GM23338 (cell line): Measurements from ENCODE around the gene ZNF644. TPM values are rescaled to one million over a fixed set of nuclear protein-coding genes. Genes with fewer than 3 reads are reported as not detected.

ENCODE experiments used
- ATAC-seq: fragments of 200-7000 bp; cut with Tn5 transposase; 3 replicates; pipeline ENCODE4 v1.9.1; 2020
- DNase-seq: peaks from one replicate; pipeline ENCODE4 v3.0.0-alpha.2; 2015; ENCODE audit warnings: low spot score
- H2AFZ ChIP-seq: fragments of 200-600 bp; sonication (generic); 2 replicates; pipeline ENCODE4 v1.8.0; 2016; ENCODE audit warnings: antibody characterized with exemption, mild to moderate bottlenecking, moderate library complexity
- H3F3A ChIP-seq: fragments of 200-600 bp; sonication (generic); replicated peaks from 2 replicates; pipeline ENCODE4 v1.8.0; 2017; ENCODE audit warnings: antibody characterized with exemption, mixed run types, low read depth
- H3K27ac ChIP-seq: fragments of 200-600 bp; sonication (generic); 2 replicates; pipeline ENCODE4 v1.6.1; 2016; ENCODE audit warnings: low read depth
- H3K27me3 ChIP-seq: fragments of 200-600 bp; sonication (generic); 2 replicates; pipeline ENCODE4 v1.8.0; 2016; ENCODE audit warnings: mild to moderate bottlenecking, mixed run types, moderate library complexity; ENCODE audit not compliant: insufficient read depth
- H3K36me3 ChIP-seq: fragments of 200-600 bp; sonication (generic); 2 replicates; pipeline ENCODE4 v1.8.0; 2016; ENCODE audit warnings: mild to moderate bottlenecking; ENCODE audit not compliant: insufficient read depth
- H3K4me1 ChIP-seq: fragments of 200-600 bp; sonication (generic); 2 replicates; pipeline ENCODE4 v1.8.0; 2016; ENCODE audit warnings: mild to moderate bottlenecking, moderate library complexity; ENCODE audit not compliant: insufficient read depth
- H3K4me2 ChIP-seq: fragments of 200-600 bp; sonication (generic); 2 replicates; pipeline ENCODE4 v1.7.1; 2017; ENCODE audit warnings: mixed run types
- H3K4me3 ChIP-seq: fragments of 200-600 bp; sonication (generic); 2 replicates; pipeline ENCODE4 v1.6.1; 2016; ENCODE audit warnings: mixed run types
- H3K79me2 ChIP-seq: fragments of 200-600 bp; sonication (generic); replicated peaks from 2 replicates; pipeline ENCODE4 v1.8.0; 2017; ENCODE audit warnings: mild to moderate bottlenecking; ENCODE audit not compliant: insufficient read depth
- H3K9me2 ChIP-seq: fragments of 200-600 bp; sonication (generic); 2 replicates; pipeline ENCODE4 v1.8.0; 2017; ENCODE audit not compliant: insufficient read depth
- H4K20me1 ChIP-seq: fragments of 200-600 bp; sonication (generic); replicated peaks from 2 replicates; pipeline ENCODE4 v1.8.0; 2017; ENCODE audit warnings: mild to moderate bottlenecking; ENCODE audit not compliant: insufficient read depth
- H3K27ac Mint-ChIP-seq: 2 replicates; pipeline ENCODE4 v1.8.0; 2020; ENCODE audit warnings: inconsistent platforms, mild to moderate bottlenecking, moderate library complexity, mixed read lengths
- H3K27me3 Mint-ChIP-seq: 3 replicates; pipeline ENCODE4 v1.8.0; 2022; ENCODE audit warnings: low read depth, mild to moderate bottlenecking, moderate library complexity, mixed read lengths, inconsistent platforms; ENCODE audit not compliant: insufficient read depth, poor library complexity
- H3K36me3 Mint-ChIP-seq: 3 replicates; pipeline ENCODE4 v1.8.0; 2021; ENCODE audit warnings: low read depth, mild to moderate bottlenecking, inconsistent platforms, moderate library complexity, mixed read lengths
- H3K4me1 Mint-ChIP-seq: 3 replicates; pipeline ENCODE4 v1.8.0; 2020; ENCODE audit warnings: mild to moderate bottlenecking, inconsistent platforms, mixed read lengths
- H3K4me3 Mint-ChIP-seq: 3 replicates; pipeline ENCODE4 v1.8.0; 2021; ENCODE audit warnings: moderate library complexity, mild to moderate bottlenecking, inconsistent platforms, mixed read lengths
- H3K9me3 Mint-ChIP-seq: 3 replicates; pipeline ENCODE4 v1.8.0; 2020; ENCODE audit warnings: moderate library complexity, mild to moderate bottlenecking, inconsistent platforms, mixed read lengths
- CTCF ChIP-seq, 2 experiments: fragments of 200-600 bp in 1 of 2; sonication (generic) in 1 of 2; conservative IDR thresholded peaks; 2 replicates each; pipeline versions ENCODE4 v1.5.1 to v1.6.1; 2016 to 2017; ENCODE audit warnings: antibody characterized with exemption in 2 of 2, low read depth in 2 of 2, mild to moderate bottlenecking in 2 of 2, moderate library complexity in 1 of 2
- EZH2 ChIP-seq: fragments of 200-600 bp; sonication (generic); IDR thresholded peaks from one replicate; pipeline ENCODE4 v1.8.0; 2017; ENCODE audit warnings: antibody characterized with exemption, mild to moderate bottlenecking, low read depth; ENCODE audit not compliant: unreplicated experiment
- EZH2phosphoT487 ChIP-seq: fragments of 200-600 bp; sonication (generic); IDR thresholded peaks from one replicate; pipeline ENCODE4 v1.8.1; 2018; ENCODE audit warnings: antibody characterized with exemption; ENCODE audit not compliant: unreplicated experiment
- JUNB ChIP-seq: IDR thresholded peaks from one replicate; pipeline ENCODE4 v1.6.1; 2016; ENCODE audit warnings: antibody characterized with exemption; ENCODE audit not compliant: unreplicated experiment
- NANOG ChIP-seq: IDR thresholded peaks from 2 replicates; pipeline ENCODE4 v1.6.1; 2016; ENCODE audit warnings: antibody characterized with exemption, borderline replicate concordance
- POLR2AphosphoS5 ChIP-seq: IDR thresholded peaks from 2 replicates; pipeline ENCODE4 v1.6.1; 2016; ENCODE audit warnings: antibody characterized with exemption, low read depth
- ZNF331 ChIP-seq: fragments of 250-450 bp; sonication (Bioruptor Pico); IDR thresholded peaks from 2 replicates; pipeline ENCODE4 v1.5.0; 2020; ENCODE audit warnings: low read depth, mild to moderate bottlenecking, moderate library complexity
- ZNF462 ChIP-seq: fragments of 250-450 bp; sonication (Bioruptor Pico); IDR thresholded peaks from 2 replicates; pipeline ENCODE4 v1.5.0; 2020; ENCODE audit warnings: mild to moderate bottlenecking, moderate library complexity
- polyA plus RNA-seq: library from polyadenylated mRNA; unstranded; fragments of >200 nt; fragmentation: Nextera tagmentation; extraction: Ambion mirVana; gene quantifications from 2 replicates; pipeline ENCODE4 v1.2.1, GENCODE V29; 2016
- total RNA-seq: library from RNA; depleted of rRNA; stranded (reverse); fragments of >200 nt; shearing (Covaris generic); gene quantifications from 2 replicates; pipeline ENCODE4 v1.2.3, GENCODE V29; 2014
- TF ChIP-seq, protein P1 (sequence below): IDR thresholded peaks from one replicate; pipeline ENCODE4 v1.6.1; 2018; ENCODE audit warnings: antibody characterized with exemption; ENCODE audit not compliant: unreplicated experiment

ZNF644 gene
- total and polyA plus RNA-seq, 2 experiments from 2014 or later, result 101 to 103 TPM

DNA sequence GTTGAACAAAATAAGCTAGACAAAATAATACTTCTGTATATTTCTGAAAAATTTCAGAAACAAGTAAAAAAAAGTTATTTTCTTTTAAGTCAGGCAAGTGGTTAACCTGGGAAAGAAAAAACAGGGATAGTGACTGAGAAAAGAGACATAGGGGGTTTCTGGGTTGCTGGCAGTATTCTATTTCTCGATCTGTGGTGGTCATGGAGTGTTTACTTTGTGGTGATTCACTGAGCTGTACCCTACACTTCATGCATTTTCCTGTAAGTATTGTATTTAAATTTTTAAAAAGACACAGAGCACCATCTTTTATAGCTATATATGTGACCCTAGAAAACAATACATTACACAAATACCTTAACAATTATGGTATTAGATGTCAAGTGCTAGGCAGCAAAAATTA lies 58.2 kb downstream of the ZNF644 start:
- Histone ChIP-seq H3K4me1 (peaks cover 16% of the 10 kb centered on the region), H3K4me3 (no peak overlapping the region), H3K36me3 (no peaks in the 10 kb centered on the region), H3K79me2 (peaks cover 97% of the 10 kb centered on the region), H4K20me1 (peaks cover 48% of the 10 kb centered on the region), H2AFZ (no peak overlapping the region), H3F3A (peaks cover 2% of the 10 kb centered on the region; the same call in 1 of the 2 replicates), H3K27ac (no peak overlapping the region), H3K9me2 (no peaks in the 10 kb centered on the region), H3K27me3 (no peaks in the 10 kb centered on the region), H3K4me2 (no peak overlapping the region)
- H3K4me3 Mint-ChIP-seq, result no peak overlapping the region
- no peak for TF ChIP-seq JUNB
- no peak for TF ChIP-seq ZNF331
- TF ChIP-seq, protein P1, sequence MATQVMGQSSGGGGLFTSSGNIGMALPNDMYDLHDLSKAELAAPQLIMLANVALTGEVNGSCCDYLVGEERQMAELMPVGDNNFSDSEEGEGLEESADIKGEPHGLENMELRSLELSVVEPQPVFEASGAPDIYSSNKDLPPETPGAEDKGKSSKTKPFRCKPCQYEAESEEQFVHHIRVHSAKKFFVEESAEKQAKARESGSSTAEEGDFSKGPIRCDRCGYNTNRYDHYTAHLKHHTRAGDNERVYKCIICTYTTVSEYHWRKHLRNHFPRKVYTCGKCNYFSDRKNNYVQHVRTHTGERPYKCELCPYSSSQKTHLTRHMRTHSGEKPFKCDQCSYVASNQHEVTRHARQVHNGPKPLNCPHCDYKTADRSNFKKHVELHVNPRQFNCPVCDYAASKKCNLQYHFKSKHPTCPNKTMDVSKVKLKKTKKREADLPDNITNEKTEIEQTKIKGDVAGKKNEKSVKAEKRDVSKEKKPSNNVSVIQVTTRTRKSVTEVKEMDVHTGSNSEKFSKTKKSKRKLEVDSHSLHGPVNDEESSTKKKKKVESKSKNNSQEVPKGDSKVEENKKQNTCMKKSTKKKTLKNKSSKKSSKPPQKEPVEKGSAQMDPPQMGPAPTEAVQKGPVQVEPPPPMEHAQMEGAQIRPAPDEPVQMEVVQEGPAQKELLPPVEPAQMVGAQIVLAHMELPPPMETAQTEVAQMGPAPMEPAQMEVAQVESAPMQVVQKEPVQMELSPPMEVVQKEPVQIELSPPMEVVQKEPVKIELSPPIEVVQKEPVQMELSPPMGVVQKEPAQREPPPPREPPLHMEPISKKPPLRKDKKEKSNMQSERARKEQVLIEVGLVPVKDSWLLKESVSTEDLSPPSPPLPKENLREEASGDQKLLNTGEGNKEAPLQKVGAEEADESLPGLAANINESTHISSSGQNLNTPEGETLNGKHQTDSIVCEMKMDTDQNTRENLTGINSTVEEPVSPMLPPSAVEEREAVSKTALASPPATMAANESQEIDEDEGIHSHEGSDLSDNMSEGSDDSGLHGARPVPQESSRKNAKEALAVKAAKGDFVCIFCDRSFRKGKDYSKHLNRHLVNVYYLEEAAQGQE, result no peak
- no peak for TF ChIP-seq NANOG
- no peak for TF ChIP-seq EZH2phosphoT487
- no peak for TF ChIP-seq POLR2AphosphoS5
- no peak for TF ChIP-seq CTCF (conservative IDR thresholded peaks at IDR 0.05; ENCODE audit: low read depth in 2 of 2)
- TF ChIP-seq EZH2, result no peak
- no peak for TF ChIP-seq ZNF462
- H3K36me3 Mint-ChIP-seq, result no peaks in the 10 kb centered on the region; the same call in 2 of the 3 replicates
- H3K9me3 Mint-ChIP-seq, result no peaks in the 10 kb centered on the region
- no peaks in the 10 kb centered on the region for H3K27me3 Mint-ChIP-seq
- DNase-seq (no peak), ATAC-seq (no peak)
- H3K27ac Mint-ChIP-seq, result no peak overlapping the region
- H3K4me1 Mint-ChIP-seq, result peaks cover 22% of the 10 kb centered on the region
